ENCODE data around the gene DEFB112.

The DEFB112 gene

GRCh38 chr6:49995278-49995677, 54.5 kb downstream of the DEFB112 start:
- no peak for DNase-seq (ENCODE audit: low read depth in 2 of 2)
